ENCODE measurements around the gene STX4. TPM values are rescaled to one million over a fixed set of nuclear protein-coding genes. Genes with fewer than 3 reads are reported as not detected.

STX4 gene
- total RNA-seq, 1 donor from 2014 or later, result 26.1 TPM

DNA sequence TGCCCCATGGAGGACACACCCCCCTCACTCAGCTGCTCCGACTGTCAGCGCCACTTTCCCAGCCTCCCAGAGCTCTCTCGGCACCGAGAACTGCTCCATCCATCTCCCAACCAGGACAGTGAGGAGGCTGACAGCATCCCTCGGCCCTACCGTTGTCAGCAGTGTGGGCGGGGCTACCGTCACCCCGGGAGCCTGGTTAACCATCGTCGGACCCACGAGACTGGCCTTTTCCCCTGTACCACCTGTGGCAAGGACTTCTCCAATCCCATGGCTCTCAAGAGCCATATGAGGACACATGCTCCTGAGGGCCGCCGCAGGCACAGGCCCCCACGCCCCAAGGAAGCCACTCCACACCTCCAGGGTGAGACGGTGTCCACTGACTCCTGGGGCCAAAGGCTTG, 43.0 kb downstream of the STX4 start:
- TF ChIP-seq CTCF (conservative IDR thresholded peaks at IDR 0.05; ENCODE audit: low read depth, low read length), result no peak
- DNase-seq (ENCODE audit: low read depth), result no peak
- no peak overlapping the region for H3K4me3 ChIP-seq (ENCODE audit: low read depth, low read length)

- H3K4me3 ChIP-seq (ENCODE audit: low read depth, low read length), result no peak overlapping the region
- no peak for TF ChIP-seq CTCF (conservative IDR thresholded peaks at IDR 0.05; ENCODE audit: low read depth, low read length)
- no peak for DNase-seq (ENCODE audit: low read depth)
Measured at GRCh38 chr16:31077024-31077423, 43.7 kb downstream of the STX4 start.

- no peak overlapping the region for H3K4me3 ChIP-seq (ENCODE audit: low read depth, low read length)
- no peak for DNase-seq (ENCODE audit: low read depth)
- no peak for TF ChIP-seq CTCF (conservative IDR thresholded peaks at IDR 0.05; ENCODE audit: low read depth, low read length)
Measured at GRCh38 chr16:31077592-31078396, 44.4 kb downstream of the STX4 start.

GRCh38 chr16:31078597-31079341, 45.4 kb downstream of the STX4 start:
- no peak for TF ChIP-seq CTCF (conservative IDR thresholded peaks at IDR 0.05; ENCODE audit: low read depth, low read length)
- no peak overlapping the region for H3K4me3 ChIP-seq (ENCODE audit: low read depth, low read length)
- no peak for DNase-seq (ENCODE audit: low read depth)

GRCh38 chr16:31079342-31079944, 46.1 kb downstream of the STX4 start:
- H3K4me3 ChIP-seq (ENCODE audit: low read depth, low read length), result no peak overlapping the region
- no peak for TF ChIP-seq CTCF (conservative IDR thresholded peaks at IDR 0.05; ENCODE audit: low read depth, low read length)
- no peak for DNase-seq (ENCODE audit: low read depth)

DNA sequence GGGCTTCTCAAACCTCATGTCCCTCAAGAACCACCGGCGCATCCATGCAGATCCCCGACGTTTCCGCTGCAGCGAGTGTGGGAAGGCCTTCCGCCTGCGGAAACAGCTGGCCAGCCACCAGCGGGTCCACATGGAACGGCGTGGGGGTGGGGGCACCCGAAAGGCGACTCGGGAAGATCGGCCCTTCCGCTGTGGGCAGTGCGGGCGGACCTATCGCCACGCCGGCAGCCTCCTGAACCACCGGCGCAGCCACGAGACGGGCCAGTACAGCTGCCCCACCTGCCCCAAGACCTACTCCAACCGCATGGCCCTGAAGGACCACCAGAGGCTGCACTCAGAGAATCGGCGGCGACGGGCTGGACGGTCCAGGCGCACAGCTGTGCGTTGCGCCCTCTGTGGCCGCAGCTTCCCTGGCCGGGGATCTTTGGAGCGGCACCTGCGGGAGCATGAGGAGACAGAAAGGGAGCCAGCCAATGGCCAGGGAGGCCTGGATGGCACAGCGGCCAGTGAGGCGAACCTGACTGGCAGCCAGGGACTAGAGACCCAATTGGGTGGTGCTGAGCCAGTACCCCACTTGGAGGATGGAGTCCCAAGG, 46.8 kb downstream of the STX4 start:
- no peak overlapping the region for H3K4me3 ChIP-seq (ENCODE audit: low read depth, low read length)
- no peak for DNase-seq (ENCODE audit: low read depth)
- no peak for TF ChIP-seq CTCF (conservative IDR thresholded peaks at IDR 0.05; ENCODE audit: low read depth, low read length)
